AG04449 (cell line): ENCODE results near the gene LMLN.
"Not testable (repeated sequence)": the region's sequence is repeated elsewhere in the genome, so short reads cannot be mapped to it uniquely, and the experiment has no call there.

Experiments
- CTCF ChIA-PET: fragments of 350-600 bp; formaldehyde crosslinking; extraction: SDS; loops from one replicate; lab custom pipeline; 2021; ENCODE audit warnings: antibody characterized with exemption; lab: Yijun Ruan, JAX
- POLR2A ChIA-PET: fragments of 400-600, 350-600 bp; formaldehyde crosslinking; extraction: SDS; loops from one replicate; lab custom pipeline; 2020; ENCODE audit warnings: antibody characterized with exemption, inconsistent platforms; lab: Yijun Ruan, JAX
- DNase-seq: peaks from one replicate; pipeline ENCODE4 v3.0.0-alpha.2; 2010; ENCODE audit warnings: low read depth, low spot score
- H3K4me3 ChIP-seq: 2 replicates; pipeline ENCODE4 v1.5.1; 2011; ENCODE audit warnings: low read depth, mild to moderate bottlenecking, control low read depth, low read length
- CTCF ChIP-seq: IDR thresholded peaks from one replicate; pipeline ENCODE4 v1.5.1; 2011; ENCODE audit warnings: mild to moderate bottlenecking, moderate library complexity, low read length, control low read depth, inconsistent platforms; ENCODE audit not compliant: insufficient read depth; ENCODE audit errors: missing control alignments

Gene LMLN

GRCh38 chr3:198043119-198043518 lies 83.1 kb downstream of the LMLN start:
- ChIA-PET POLR2A (no interaction called here), CTCF (no interaction called here)
- H3K4me3 ChIP-seq = no peak overlapping the region
- no peak for TF ChIP-seq CTCF
- no peak for DNase-seq

GRCh38 chr3:198046120-198046857 lies 86.3 kb downstream of the LMLN start:
- CTCF ChIA-PET = no interaction called here
- no peak for TF ChIP-seq CTCF
- no peak for DNase-seq
- POLR2A ChIA-PET = no interaction called here
- no peak overlapping the region for H3K4me3 ChIP-seq

- POLR2A ChIA-PET = no interaction called here
- no peak overlapping the region for H3K4me3 ChIP-seq
- CTCF ChIA-PET = no interaction called here
- TF ChIP-seq CTCF = no peak
- DNase-seq = no peak
These were observed 88.4 kb downstream of the LMLN start for GRCh38 chr3:198048445-198048844.

- CTCF ChIA-PET = interaction anchor here (2.1 kb wide), 1 partner anchor 28 kb away, joined by 11 read pairs; no protein-coding TSS in a partner anchor
- DNase-seq = no peak
- no peak for TF ChIP-seq CTCF
- POLR2A ChIA-PET = no interaction called here
- H3K4me3 ChIP-seq = no peak overlapping the region
These were observed 91.8 kb downstream of the LMLN start for GRCh38 chr3:198051836-198052235.

GRCh38 chr3:198053462-198053861 lies 93.4 kb downstream of the LMLN start:
- H3K4me3 ChIP-seq, CTCF ChIA-PET, DNase-seq, POLR2A ChIA-PET: not testable (repeated sequence)

- CTCF ChIA-PET = interaction anchor here (1.8 to 2.5 kb wide), 2 partner anchors 10 to 19 kb away, joined by 3 to 7 read pairs; no protein-coding TSS in a partner anchor
- H3K4me3 ChIP-seq = no peak overlapping the region
- POLR2A ChIA-PET = no interaction called here
- DNase-seq = no peak
- TF ChIP-seq CTCF = no peak
These were observed 101.4 kb downstream of the LMLN start for GRCh38 chr3:198061119-198062067.
